Thoracic aorta (tissue), 2 donors: ENCODE results near the gene SPHK2. TPM values are rescaled to one million over a fixed set of nuclear protein-coding genes. Genes with fewer than 3 reads are reported as not detected.

Experiments
- ATAC-seq: fragments of 150-250 bp; one replicate; pipeline ENCODE4 v1.8.0; 2017; ENCODE audit warnings: low read depth; ENCODE audit not compliant: insufficient number of reproducible peaks, low FRiP score
- DNase-seq: peaks from one replicate; pipeline ENCODE4 v3.0.0-alpha.2; 2020; ENCODE audit warnings: low spot score
- H3K27ac ChIP-seq, 2 donors: fragments of 200-600 bp; sonication (generic); 1 replicate in 1 of 2; 2 replicates in 1 of 2; pipeline ENCODE4 v1.5.1; 2016; ENCODE audit warnings: mild to moderate bottlenecking in 2 of 2, moderate library complexity in 2 of 2
- H3K27me3 ChIP-seq: fragments of 200-600 bp; sonication (generic); replicated peaks from 2 replicates; pipeline ENCODE4 v1.6.0; 2016; ENCODE audit warnings: mild to moderate bottlenecking; ENCODE audit not compliant: insufficient read depth
- H3K36me3 ChIP-seq: fragments of 200-600 bp; sonication (generic); one replicate; pipeline ENCODE4 v1.5.1; 2016
- H3K4me1 ChIP-seq, 2 donors: fragments of 200-600 bp; sonication (generic); 1 replicate in 1 of 2; 2 replicates in 1 of 2; pipeline versions ENCODE4 v1.5.1 to v1.6.0; 2016; ENCODE audit warnings: low read depth in 2 of 2, mild to moderate bottlenecking in 1 of 2; ENCODE audit not compliant: control insufficient read depth in 1 of 2
- H3K4me3 ChIP-seq: fragments of 200-600 bp; sonication (generic); 2 replicates; pipeline ENCODE4 v1.5.1; 2016; ENCODE audit warnings: mild to moderate bottlenecking
- H3K9me3 ChIP-seq: fragments of 200-600 bp; sonication (generic); 2 replicates; pipeline ENCODE4 v1.5.1; 2016
- total RNA-seq, 2 donors: library from RNA; depleted of rRNA; stranded (reverse); fragments of >200 nt; gene quantifications; one replicate each; pipeline versions ENCODE4 v1.1.0 to v1.2.3, GENCODE V29; 2016
- TF ChIP-seq, protein P1 (sequence below): fragments of 200-600 bp; sonication (generic); IDR thresholded peaks from one replicate; pipeline ENCODE4 v1.5.1; 2019; ENCODE audit warnings: antibody characterized with exemption

SPHK2 gene
- total RNA-seq, 2 donors from 2014 or later = 16.2 to 49.0 TPM

DNA sequence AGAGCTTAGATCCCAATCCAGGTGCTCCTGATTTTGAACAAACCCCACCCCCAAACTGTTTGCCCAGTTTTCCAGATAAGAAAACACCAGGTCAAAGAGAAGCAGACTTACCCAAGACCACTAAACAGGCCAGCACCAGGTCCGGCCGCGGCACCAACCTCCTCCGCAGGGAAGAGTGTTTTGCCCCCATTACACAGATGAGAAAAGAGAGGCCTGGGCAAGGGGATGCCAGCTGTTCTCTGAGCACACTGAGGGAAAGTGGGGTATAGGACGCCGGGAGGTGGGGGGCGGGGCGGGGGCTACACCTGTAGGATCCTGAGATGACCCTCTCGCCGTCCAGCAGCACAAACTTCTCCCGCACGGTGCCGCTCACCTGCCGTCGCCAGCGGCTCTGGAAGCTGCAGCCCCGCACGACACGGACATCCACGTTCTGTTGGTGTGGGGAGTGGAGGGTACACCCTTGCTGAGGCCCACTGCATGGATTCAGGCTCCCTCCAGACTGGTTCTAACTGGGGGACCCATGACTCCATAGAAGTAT lies 9.7 kb upstream of the SPHK2 start:
- Histone ChIP-seq H3K4me1 (no peaks in the 10 kb centered on the region), H3K4me3 (no peak overlapping the region)
- TF ChIP-seq, protein P1, sequence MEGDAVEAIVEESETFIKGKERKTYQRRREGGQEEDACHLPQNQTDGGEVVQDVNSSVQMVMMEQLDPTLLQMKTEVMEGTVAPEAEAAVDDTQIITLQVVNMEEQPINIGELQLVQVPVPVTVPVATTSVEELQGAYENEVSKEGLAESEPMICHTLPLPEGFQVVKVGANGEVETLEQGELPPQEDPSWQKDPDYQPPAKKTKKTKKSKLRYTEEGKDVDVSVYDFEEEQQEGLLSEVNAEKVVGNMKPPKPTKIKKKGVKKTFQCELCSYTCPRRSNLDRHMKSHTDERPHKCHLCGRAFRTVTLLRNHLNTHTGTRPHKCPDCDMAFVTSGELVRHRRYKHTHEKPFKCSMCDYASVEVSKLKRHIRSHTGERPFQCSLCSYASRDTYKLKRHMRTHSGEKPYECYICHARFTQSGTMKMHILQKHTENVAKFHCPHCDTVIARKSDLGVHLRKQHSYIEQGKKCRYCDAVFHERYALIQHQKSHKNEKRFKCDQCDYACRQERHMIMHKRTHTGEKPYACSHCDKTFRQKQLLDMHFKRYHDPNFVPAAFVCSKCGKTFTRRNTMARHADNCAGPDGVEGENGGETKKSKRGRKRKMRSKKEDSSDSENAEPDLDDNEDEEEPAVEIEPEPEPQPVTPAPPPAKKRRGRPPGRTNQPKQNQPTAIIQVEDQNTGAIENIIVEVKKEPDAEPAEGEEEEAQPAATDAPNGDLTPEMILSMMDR = no peak

DNA sequence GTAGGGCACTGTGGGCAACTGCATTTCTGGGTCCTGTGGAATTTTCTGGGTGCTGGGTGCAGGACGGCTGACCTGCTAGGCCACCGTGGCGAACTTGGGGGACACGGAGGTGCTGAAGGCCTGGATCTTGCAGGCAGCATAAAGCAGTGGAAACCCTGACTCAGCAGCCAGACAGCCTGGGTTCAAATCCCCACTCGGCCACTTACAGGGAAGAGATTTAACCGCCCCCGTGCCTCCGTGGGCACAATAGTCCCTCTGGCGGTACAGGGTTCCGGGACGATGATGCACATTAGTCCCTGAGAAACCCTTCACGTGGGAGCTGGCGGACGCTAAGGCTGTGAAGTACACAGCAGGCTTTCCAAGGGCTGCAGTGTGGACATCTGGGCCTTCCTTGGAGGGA lies 7.4 kb upstream of the SPHK2 start:
- peaks cover 21% of the 10 kb centered on the region for H3K36me3 ChIP-seq
- H3K4me3 ChIP-seq = no peak overlapping the region
- no peaks in the 10 kb centered on the region for H3K27me3 ChIP-seq
- TF ChIP-seq, protein P1 = no peak
- DNase-seq (no peak), ATAC-seq (no peak)
- no peak overlapping the region for H3K27ac ChIP-seq
- H3K9me3 ChIP-seq = no peaks in the 10 kb centered on the region
- peaks cover 3 to 5% of the 10 kb centered on the region in 2 donors for H3K4me1 ChIP-seq

More for the DNA sequence above, 9.7 kb upstream of the SPHK2 start:
- Histone ChIP-seq H3K36me3 (peaks cover under 1% of the 10 kb centered on the region), H3K27ac (no peak overlapping the region), H3K9me3 (no peaks in the 10 kb centered on the region), H3K27me3 (no peaks in the 10 kb centered on the region)
- ATAC-seq (no peak), DNase-seq (no peak)

DNA sequence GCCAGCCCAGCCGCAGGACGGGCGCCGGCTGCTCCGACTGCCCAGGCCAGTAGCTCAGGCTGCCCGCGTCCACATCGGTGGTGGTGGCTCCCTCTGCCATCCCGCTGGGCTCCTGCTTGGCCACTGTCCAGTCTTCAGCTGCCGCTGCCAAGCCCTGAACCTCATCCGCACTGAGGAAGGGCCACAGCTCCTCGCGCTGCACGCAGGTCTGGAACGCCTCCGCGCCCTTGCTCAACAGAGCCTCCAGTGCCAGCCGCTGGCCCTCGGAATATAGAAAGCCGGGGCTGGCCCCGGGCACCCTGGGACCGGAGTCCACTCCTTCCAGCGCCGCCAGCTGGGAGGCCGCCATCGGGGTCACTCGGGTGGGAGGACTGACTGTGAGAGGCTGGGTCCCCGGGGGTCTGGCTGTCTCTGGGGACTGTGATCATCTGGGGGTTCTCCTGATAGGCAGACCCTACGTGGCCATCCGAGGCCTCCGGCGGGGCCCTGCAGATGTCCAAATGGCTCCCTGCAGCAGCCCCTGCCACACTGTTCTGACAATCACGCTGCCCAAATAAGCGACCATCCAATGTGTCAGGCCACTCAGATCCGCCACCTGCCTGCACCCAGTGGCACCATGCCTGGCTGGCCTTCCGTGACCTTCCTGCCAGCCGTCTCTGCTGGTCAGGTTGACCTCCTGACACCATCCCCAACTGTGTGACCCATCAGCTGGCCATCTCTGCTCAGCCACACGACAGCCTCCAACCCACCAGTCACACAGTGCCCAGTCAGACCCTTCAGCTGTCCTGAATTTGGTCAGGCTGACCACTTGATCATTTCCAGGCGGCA lies 6.1 kb upstream of the SPHK2 start:
- TF ChIP-seq, protein P1 = no peak
- H3K27me3 ChIP-seq = no peaks in the 10 kb centered on the region
- ATAC-seq (no peak), DNase-seq (no peak)
- H3K9me3 ChIP-seq = no peaks in the 10 kb centered on the region
- no peak overlapping the region for H3K4me3 ChIP-seq
- peaks cover 14 to 18% of the 10 kb centered on the region in 2 donors for H3K4me1 ChIP-seq
- H3K27ac ChIP-seq = no peak overlapping the region
- H3K36me3 ChIP-seq = peaks cover 23% of the 10 kb centered on the region

DNA sequence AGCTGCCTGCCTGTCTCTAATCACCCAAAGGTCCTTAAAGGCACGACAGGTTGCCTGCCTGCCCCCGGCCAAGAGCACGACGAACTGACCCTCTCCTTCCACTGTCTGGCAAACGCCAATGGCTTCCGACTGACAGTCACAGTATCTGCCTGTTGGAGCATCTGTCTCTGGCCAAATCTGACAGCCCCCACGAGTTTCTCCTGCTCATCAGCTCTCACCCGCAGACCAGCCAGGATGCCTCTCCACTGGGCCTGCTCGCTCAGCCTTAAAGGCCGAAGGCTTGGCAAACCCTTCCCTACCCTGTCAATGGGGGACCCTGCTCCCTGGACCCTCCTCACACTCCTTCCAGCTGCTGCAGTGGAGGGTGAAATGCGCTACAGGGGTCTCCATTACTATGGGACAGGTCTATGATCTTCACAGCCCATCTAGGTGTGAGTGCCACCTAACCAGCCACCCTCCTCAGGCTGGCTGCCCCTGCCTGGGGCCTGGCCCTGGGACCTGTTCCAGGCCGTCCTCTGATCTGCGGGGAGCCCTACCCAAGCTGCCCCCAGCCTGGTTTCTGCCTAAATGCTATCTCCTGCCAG lies 5.4 kb upstream of the SPHK2 start:
- no peaks in the 10 kb centered on the region for H3K27me3 ChIP-seq
- H3K36me3 ChIP-seq = peaks cover 23% of the 10 kb centered on the region
- TF ChIP-seq, protein P1 = no peak
- H3K27ac ChIP-seq = no peak overlapping the region
- no peaks in the 10 kb centered on the region for H3K9me3 ChIP-seq
- ATAC-seq (no peak), DNase-seq (no peak)
- H3K4me1 ChIP-seq = peaks cover 15 to 21% of the 10 kb centered on the region in 2 donors
- H3K4me3 ChIP-seq = no peak overlapping the region
